ENCODE results near the gene EHD2.

EHD2 gene

DNA sequence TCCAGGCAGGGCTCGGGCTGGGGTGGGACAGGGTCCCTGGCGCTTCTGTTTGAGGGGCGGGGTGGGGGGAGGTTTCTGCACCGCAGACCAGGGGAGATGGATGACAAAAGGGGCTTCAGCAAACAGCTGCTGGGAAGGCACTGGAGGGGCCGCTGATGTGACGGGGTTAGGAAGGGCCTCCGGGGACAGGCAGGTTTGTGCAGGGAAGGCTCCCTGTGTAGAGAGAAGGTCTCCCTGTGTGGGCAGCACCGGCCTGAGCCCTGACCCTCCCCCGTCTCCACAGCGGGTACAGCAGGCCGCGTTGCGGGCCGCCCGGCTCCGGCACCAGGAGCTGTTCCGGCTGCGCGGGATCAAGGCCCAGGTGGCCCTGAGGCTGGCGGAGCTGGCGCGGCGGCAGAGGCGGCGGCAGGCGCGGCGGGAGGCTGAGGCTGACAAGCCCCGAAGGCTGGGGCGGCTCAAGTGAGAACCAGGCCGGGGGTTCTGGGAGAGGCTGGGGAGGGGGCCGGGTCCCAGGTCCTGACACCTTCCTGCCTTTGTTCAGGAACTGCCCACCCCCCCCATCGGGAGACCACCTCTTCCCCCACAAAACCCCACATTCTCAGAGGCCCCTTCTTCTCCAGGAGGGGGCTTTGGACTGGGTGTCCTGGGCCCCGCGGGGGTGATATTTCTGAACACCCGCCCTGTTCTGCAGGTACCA lies 42.0 kb downstream of the EHD2 start:
- DNase-seq (ENCODE audit: low read depth in 1 of 2, low spot score in 1 of 2) = no peak
- H3K27ac ChIP-seq (replicated peaks) = no peak overlapping the region
- no peaks in the 10 kb centered on the region for H3K27me3 ChIP-seq (ENCODE audit: insufficient read depth, poor library complexity, severe bottlenecking)
- no peak overlapping the region for H3K4me3 ChIP-seq (replicated peaks; ENCODE audit: insufficient read depth, low read length)
- TF ChIP-seq, protein P1, sequence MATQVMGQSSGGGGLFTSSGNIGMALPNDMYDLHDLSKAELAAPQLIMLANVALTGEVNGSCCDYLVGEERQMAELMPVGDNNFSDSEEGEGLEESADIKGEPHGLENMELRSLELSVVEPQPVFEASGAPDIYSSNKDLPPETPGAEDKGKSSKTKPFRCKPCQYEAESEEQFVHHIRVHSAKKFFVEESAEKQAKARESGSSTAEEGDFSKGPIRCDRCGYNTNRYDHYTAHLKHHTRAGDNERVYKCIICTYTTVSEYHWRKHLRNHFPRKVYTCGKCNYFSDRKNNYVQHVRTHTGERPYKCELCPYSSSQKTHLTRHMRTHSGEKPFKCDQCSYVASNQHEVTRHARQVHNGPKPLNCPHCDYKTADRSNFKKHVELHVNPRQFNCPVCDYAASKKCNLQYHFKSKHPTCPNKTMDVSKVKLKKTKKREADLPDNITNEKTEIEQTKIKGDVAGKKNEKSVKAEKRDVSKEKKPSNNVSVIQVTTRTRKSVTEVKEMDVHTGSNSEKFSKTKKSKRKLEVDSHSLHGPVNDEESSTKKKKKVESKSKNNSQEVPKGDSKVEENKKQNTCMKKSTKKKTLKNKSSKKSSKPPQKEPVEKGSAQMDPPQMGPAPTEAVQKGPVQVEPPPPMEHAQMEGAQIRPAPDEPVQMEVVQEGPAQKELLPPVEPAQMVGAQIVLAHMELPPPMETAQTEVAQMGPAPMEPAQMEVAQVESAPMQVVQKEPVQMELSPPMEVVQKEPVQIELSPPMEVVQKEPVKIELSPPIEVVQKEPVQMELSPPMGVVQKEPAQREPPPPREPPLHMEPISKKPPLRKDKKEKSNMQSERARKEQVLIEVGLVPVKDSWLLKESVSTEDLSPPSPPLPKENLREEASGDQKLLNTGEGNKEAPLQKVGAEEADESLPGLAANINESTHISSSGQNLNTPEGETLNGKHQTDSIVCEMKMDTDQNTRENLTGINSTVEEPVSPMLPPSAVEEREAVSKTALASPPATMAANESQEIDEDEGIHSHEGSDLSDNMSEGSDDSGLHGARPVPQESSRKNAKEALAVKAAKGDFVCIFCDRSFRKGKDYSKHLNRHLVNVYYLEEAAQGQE (IDR thresholded peaks at IDR 0.05; ENCODE audit: insufficient replicate concordance, low read depth) = no peak
- TF ChIP-seq, protein P2, sequence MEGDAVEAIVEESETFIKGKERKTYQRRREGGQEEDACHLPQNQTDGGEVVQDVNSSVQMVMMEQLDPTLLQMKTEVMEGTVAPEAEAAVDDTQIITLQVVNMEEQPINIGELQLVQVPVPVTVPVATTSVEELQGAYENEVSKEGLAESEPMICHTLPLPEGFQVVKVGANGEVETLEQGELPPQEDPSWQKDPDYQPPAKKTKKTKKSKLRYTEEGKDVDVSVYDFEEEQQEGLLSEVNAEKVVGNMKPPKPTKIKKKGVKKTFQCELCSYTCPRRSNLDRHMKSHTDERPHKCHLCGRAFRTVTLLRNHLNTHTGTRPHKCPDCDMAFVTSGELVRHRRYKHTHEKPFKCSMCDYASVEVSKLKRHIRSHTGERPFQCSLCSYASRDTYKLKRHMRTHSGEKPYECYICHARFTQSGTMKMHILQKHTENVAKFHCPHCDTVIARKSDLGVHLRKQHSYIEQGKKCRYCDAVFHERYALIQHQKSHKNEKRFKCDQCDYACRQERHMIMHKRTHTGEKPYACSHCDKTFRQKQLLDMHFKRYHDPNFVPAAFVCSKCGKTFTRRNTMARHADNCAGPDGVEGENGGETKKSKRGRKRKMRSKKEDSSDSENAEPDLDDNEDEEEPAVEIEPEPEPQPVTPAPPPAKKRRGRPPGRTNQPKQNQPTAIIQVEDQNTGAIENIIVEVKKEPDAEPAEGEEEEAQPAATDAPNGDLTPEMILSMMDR (IDR thresholded peaks at IDR 0.05; ENCODE audit: insufficient read depth, low read length) = no peak
- TF ChIP-seq POLR2AphosphoS5 (IDR thresholded peaks at IDR 0.05; ENCODE audit: low read depth) (no peak), GABPA (IDR thresholded peaks at IDR 0.05; ENCODE audit: low read depth) (no peak), SPI1 (IDR thresholded peaks at IDR 0.05; ENCODE audit: borderline replicate concordance, low read depth) (no peak)

GRCh38 chr19:47755762-47756626 lies 42.8 kb downstream of the EHD2 start:
- H3K4me3 ChIP-seq (replicated peaks; ENCODE audit: insufficient read depth, low read length) = no peak overlapping the region
- no peaks in the 10 kb centered on the region for H3K27me3 ChIP-seq (ENCODE audit: insufficient read depth, poor library complexity, severe bottlenecking)
- H3K27ac ChIP-seq (replicated peaks) = no peak overlapping the region
- TF ChIP-seq, protein P2 (IDR thresholded peaks at IDR 0.05; ENCODE audit: insufficient read depth, low read length) = no peak
- TF ChIP-seq, protein P1 (IDR thresholded peaks at IDR 0.05; ENCODE audit: insufficient replicate concordance, low read depth) = no peak
- TF ChIP-seq POLR2AphosphoS5 (IDR thresholded peaks at IDR 0.05; ENCODE audit: low read depth) = no peak
- TF ChIP-seq GABPA (IDR thresholded peaks at IDR 0.05; ENCODE audit: low read depth) = no peak
- TF ChIP-seq SPI1 (IDR thresholded peaks at IDR 0.05; ENCODE audit: borderline replicate concordance, low read depth) = no peak
- no peak for DNase-seq (ENCODE audit: low read depth in 1 of 2, low spot score in 1 of 2)

DNA sequence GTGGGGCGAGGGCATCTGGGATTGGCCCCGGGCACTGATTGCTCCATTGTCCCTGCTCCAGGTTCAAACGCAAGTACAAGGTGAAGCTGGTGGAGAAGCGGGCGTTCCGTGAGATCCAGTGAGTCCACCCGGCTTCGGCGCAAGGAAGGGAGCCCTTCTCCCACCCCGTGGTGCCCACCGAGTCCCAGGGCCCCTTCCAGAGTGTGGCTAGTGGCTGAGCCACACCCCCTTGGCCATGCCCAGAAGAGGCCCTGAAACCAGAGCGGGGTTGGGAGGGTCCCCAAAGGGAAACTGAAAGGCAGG lies 43.4 kb downstream of the EHD2 start:
- DNase-seq (ENCODE audit: low read depth in 1 of 2, low spot score in 1 of 2) = no peak
- Histone ChIP-seq H3K4me3 (replicated peaks; ENCODE audit: insufficient read depth, low read length) (no peak overlapping the region), H3K27me3 (ENCODE audit: insufficient read depth, poor library complexity, severe bottlenecking) (no peaks in the 10 kb centered on the region), H3K27ac (replicated peaks) (no peak overlapping the region)
- TF ChIP-seq, protein P1 (IDR thresholded peaks at IDR 0.05; ENCODE audit: insufficient replicate concordance, low read depth) = no peak
- TF ChIP-seq GABPA (IDR thresholded peaks at IDR 0.05; ENCODE audit: low read depth) (no peak), POLR2AphosphoS5 (IDR thresholded peaks at IDR 0.05; ENCODE audit: low read depth) (no peak), SPI1 (IDR thresholded peaks at IDR 0.05; ENCODE audit: borderline replicate concordance, low read depth) (no peak)
- TF ChIP-seq, protein P2 (IDR thresholded peaks at IDR 0.05; ENCODE audit: insufficient read depth, low read length) = no peak

Data from HL-60 (cell line).